HepG2 (cell line): Measurements from ENCODE around the gene SAMM50. TPM values are rescaled to one million over a fixed set of nuclear protein-coding genes. Genes with fewer than 3 reads are reported as not detected.

Source experiments
- ATAC-seq: fragments of 200-7000 bp; cut with Tn5 transposase; 3 replicates; pipeline ENCODE4 v1.9.1; 2020; ENCODE audit warnings: mild to moderate bottlenecking, moderate library complexity
- BruUV-seq: library from RNA; stranded (reverse); fragments of 400-500 nt; replicated peaks from 2 replicates; lab custom pipeline; 2021; lab: Mats Ljungman, UMichigan
- CTCF ChIA-PET: fragments of 300-600 bp; formaldehyde crosslinking; extraction: SDS; loops from one replicate; lab custom pipeline; 2021; ENCODE audit warnings: low total read pairs, inconsistent platforms, low intra/inter-chr PET ratio; lab: Yijun Ruan, JAX
- POLR2A ChIA-PET: fragments of 350-600 bp; sonication (Branson Sonifier 250); formaldehyde crosslinking; loops from one replicate; lab custom pipeline; 2020; ENCODE audit warnings: antibody characterized with exemption, inconsistent platforms; lab: Yijun Ruan, JAX
- DNase-seq: peaks from one replicate; pipeline ENCODE4 v3.0.0-alpha.2; 2015; ENCODE audit warnings: low spot score
- FAIRE-seq: peaks from 3 replicates; lab custom pipeline; 2011; peaks lifted over from hg19 to GRCh38; lab: Jason Lieb, UNC
- H2AFZ ChIP-seq: one replicate; pipeline ENCODE4 v1.6.1; 2011; ENCODE audit warnings: low read length, inconsistent platforms
- H3K27ac ChIP-seq: fragments of 300-600 bp; 3 replicates; pipeline ENCODE4 v1.8.0; 2011; ENCODE audit warnings: mixed run types, mild to moderate bottlenecking, mixed read lengths, low read length, inconsistent platforms; ENCODE audit not compliant: insufficient read depth; ENCODE audit errors: extremely low read length
- H3K27me3 ChIP-seq, 2 experiments: fragments of 200-600 bp in 1 of 2; 2 replicates in 1 of 2; 3 replicates in 1 of 2; pipeline versions ENCODE4 v1.6.0 to v1.8.0; 2011; ENCODE audit warnings: low read length in 2 of 2, mild to moderate bottlenecking in 2 of 2, moderate library complexity in 2 of 2, inconsistent platforms in 1 of 2; ENCODE audit not compliant: insufficient read depth in 2 of 2, control insufficient read depth in 1 of 2
- H3K36me3 ChIP-seq, 2 experiments: fragments of 200-600 bp in 1 of 2; replicated peaks in 1 of 2; 2 replicates in 1 of 2; 3 replicates in 1 of 2; pipeline versions ENCODE4 v1.5.1 to v1.8.0; 2011; ENCODE audit warnings: low read length in 2 of 2, inconsistent platforms in 1 of 2; ENCODE audit not compliant: insufficient read depth in 2 of 2, control insufficient read depth in 1 of 2
- H3K4me1 ChIP-seq: 2 replicates; pipeline ENCODE4 v1.5.1; 2012; ENCODE audit warnings: low read length, inconsistent platforms; ENCODE audit not compliant: insufficient read depth
- H3K4me2 ChIP-seq: 2 replicates; pipeline ENCODE4 v1.6.0; 2011; ENCODE audit warnings: low read depth, low read length, inconsistent platforms
- H3K4me3 ChIP-seq, 3 experiments: fragments of 200-600 bp in 1 of 3; sonication (generic), shearing (Covaris generic) in 1 of 3; replicated peaks in 1 of 3; 2 replicates each; pipeline ENCODE4 v1.5.1; 2011 to 2016; ENCODE audit warnings: low read length in 3 of 3, inconsistent platforms in 2 of 3, low read depth in 2 of 3, mild to moderate bottlenecking in 2 of 3, control low read depth in 1 of 3, mixed read lengths in 1 of 3; ENCODE audit not compliant: insufficient read depth in 1 of 3
- H3K79me2 ChIP-seq: one replicate; pipeline ENCODE4 v1.6.1; 2011; ENCODE audit warnings: low read length, inconsistent platforms; ENCODE audit not compliant: insufficient read depth
- H3K9ac ChIP-seq: 2 replicates; pipeline ENCODE4 v1.6.0; 2011; ENCODE audit warnings: mild to moderate bottlenecking, low read depth, low read length, inconsistent platforms; ENCODE audit not compliant: insufficient read depth
- H3K9me3 ChIP-seq: 2 replicates; pipeline ENCODE4 v1.5.1; 2012; ENCODE audit warnings: mild to moderate bottlenecking, low read length
- H4K20me1 ChIP-seq: 2 replicates; pipeline ENCODE4 v1.6.0; 2011; ENCODE audit warnings: inconsistent platforms, mild to moderate bottlenecking, low read length, moderate library complexity; ENCODE audit not compliant: insufficient read depth
- ARNT2 ChIP-seq: sonication (generic); formaldehyde crosslinking; IDR thresholded peaks from 2 replicates; pipeline ENCODE4 v1.8.0; 2022; ENCODE audit warnings: mild to moderate bottlenecking, low read depth, missing genetic modification reagents, moderate library complexity
- HDAC2 ChIP-seq: sonication (generic); formaldehyde crosslinking; IDR thresholded peaks from 2 replicates; pipeline ENCODE4 v1.4.0; 2020; ENCODE audit warnings: missing genetic modification reagents
- HIVEP1 ChIP-seq: sonication (generic); formaldehyde crosslinking; IDR thresholded peaks from 2 replicates; pipeline ENCODE4 v1.4.0; 2020; ENCODE audit warnings: mild to moderate bottlenecking, missing genetic modification reagents
- KDM2A ChIP-seq: sonication (generic); formaldehyde crosslinking; IDR thresholded peaks from 2 replicates; pipeline ENCODE4 v1.4.0; 2020; ENCODE audit warnings: low read depth, missing genetic modification reagents, borderline replicate concordance
- MEIS1 ChIP-seq: sonication (generic); formaldehyde crosslinking; IDR thresholded peaks from 2 replicates; pipeline ENCODE4 v1.9.0; 2021; ENCODE audit warnings: mild to moderate bottlenecking, missing genetic modification reagents, moderate library complexity, borderline replicate concordance
- MIXL1 ChIP-seq: IDR thresholded peaks from 2 replicates; pipeline ENCODE4 v1.6.1; 2016
- ZNF790 ChIP-seq: sonication (generic); formaldehyde crosslinking; IDR thresholded peaks from 2 replicates; pipeline ENCODE4 v1.8.0; 2022; ENCODE audit warnings: missing genetic modification reagents, mild to moderate bottlenecking, borderline replicate concordance
- ZNF792 ChIP-seq: IDR thresholded peaks from 2 replicates; pipeline ENCODE4 v1.6.1; 2016
- WGBS: methylation state at CpG from one replicate; pipeline ENCODE4 v1.1.6; 2017; ENCODE audit warnings: low lambda C conversion rate; 5-methylcytosine and 5-hydroxymethylcytosine counted together
- in situ Hi-C: cut with HindIII; loops from 2 replicates; pipeline ENCODE4 v1.10.0; 2017; ENCODE audit warnings: low pct_unique_long_range_greater_than_20kb; ENCODE audit not compliant: extremely low pct_ligation_motif_present
- intact Hi-C: fragments of 100-400 bp; cut with micrococcal nuclease; formaldehyde crosslinking; loops from one replicate; pipeline ENCODE4 v1.10.0; 2022; ENCODE audit not compliant: unreplicated experiment
- polyA plus RNA-seq, 8 experiments: library from polyadenylated mRNA; depleted of rRNA in 3 of 8; stranded (reverse) in 7 of 8; unstranded in 1 of 8; fragments of >200 nt; fragmentation: Illumina TruSeq in 4 of 8; extraction: Trizol in 4 of 8; gene quantifications; 2 replicates each; pipeline versions ENCODE4 v1.2.1 to v1.2.3, GENCODE V29; 2011 to 2016; ENCODE audit warnings: low read depth in 4 of 8, missing spikeins in 1 of 8, mixed read lengths in 1 of 8; ENCODE audit not compliant: insufficient read depth in 1 of 8
- total RNA-seq, 5 experiments: library from RNA; depleted of rRNA; stranded (reverse); fragments of >200 nt; fragmentation: Illumina TruSeq; extraction: Trizol; gene quantifications; 2 replicates each; pipeline ENCODE4 v1.2.3, GENCODE V29; 2016; ENCODE audit warnings: low read depth in 1 of 5
- TF ChIP-seq, protein P1 (sequence below): IDR thresholded peaks from 2 replicates; pipeline ENCODE4 v1.6.1; 2016; ENCODE audit warnings: low read depth, missing genetic modification reagents, missing compliant biosample characterization
- TF ChIP-seq, protein P2 (sequence below): conservative IDR thresholded peaks from 2 replicates; pipeline ENCODE4 v1.6.1; 2018; ENCODE audit warnings: missing genetic modification reagents
- TF ChIP-seq, protein P3 (sequence below): IDR thresholded peaks from 2 replicates; pipeline ENCODE4 v1.4.0; 2020; ENCODE audit warnings: mild to moderate bottlenecking, missing genetic modification reagents

SAMM50 gene
- total and polyA plus RNA-seq, 2 of the 13 experiments (the other 11 are each of a cell fraction or from before 2014, with no cell fraction given), result 34.7 to 63.4 TPM

DNA sequence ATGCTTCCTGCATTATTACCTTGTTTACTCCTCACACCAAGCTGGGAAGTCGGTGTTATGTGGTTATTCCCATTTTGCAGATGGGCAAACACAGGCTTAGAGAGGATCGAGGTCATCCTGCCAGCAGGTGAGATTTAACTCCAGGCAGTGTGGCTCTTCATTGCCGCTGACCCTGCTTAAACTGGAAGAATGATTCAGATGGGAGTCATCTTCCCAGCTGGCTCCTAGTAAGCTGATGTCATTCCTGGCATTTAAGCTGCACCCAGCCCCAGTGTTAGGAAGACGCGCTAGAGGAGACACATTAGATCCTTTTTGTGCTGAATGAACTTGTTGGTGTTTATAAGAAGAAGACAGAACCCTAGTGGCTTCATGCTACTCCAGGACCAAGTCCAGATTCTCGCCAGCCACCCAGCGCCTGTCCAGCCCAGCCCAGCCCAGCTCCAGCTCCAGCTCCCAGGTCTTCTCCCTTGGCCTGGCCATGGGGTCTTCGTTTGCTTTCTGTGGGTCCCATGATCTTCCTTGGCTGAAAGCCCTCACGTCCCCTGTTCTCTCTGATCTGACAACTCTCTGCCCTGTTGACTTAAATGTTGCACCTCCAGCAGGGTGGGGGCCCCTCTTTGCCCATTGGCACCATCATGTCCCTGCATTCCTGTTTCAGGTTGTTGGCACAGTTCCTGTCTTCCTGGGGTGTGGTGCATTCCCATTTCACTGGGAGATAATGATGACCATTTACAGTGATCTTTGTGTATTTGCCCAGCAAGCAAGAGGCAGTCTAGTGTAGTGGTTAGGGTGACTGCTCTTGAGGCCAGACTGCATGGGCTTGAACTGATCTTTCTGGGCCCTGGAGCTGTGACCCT is 82.5 kb downstream of the SAMM50 start (continued):
- TF ChIP-seq, protein P1, sequence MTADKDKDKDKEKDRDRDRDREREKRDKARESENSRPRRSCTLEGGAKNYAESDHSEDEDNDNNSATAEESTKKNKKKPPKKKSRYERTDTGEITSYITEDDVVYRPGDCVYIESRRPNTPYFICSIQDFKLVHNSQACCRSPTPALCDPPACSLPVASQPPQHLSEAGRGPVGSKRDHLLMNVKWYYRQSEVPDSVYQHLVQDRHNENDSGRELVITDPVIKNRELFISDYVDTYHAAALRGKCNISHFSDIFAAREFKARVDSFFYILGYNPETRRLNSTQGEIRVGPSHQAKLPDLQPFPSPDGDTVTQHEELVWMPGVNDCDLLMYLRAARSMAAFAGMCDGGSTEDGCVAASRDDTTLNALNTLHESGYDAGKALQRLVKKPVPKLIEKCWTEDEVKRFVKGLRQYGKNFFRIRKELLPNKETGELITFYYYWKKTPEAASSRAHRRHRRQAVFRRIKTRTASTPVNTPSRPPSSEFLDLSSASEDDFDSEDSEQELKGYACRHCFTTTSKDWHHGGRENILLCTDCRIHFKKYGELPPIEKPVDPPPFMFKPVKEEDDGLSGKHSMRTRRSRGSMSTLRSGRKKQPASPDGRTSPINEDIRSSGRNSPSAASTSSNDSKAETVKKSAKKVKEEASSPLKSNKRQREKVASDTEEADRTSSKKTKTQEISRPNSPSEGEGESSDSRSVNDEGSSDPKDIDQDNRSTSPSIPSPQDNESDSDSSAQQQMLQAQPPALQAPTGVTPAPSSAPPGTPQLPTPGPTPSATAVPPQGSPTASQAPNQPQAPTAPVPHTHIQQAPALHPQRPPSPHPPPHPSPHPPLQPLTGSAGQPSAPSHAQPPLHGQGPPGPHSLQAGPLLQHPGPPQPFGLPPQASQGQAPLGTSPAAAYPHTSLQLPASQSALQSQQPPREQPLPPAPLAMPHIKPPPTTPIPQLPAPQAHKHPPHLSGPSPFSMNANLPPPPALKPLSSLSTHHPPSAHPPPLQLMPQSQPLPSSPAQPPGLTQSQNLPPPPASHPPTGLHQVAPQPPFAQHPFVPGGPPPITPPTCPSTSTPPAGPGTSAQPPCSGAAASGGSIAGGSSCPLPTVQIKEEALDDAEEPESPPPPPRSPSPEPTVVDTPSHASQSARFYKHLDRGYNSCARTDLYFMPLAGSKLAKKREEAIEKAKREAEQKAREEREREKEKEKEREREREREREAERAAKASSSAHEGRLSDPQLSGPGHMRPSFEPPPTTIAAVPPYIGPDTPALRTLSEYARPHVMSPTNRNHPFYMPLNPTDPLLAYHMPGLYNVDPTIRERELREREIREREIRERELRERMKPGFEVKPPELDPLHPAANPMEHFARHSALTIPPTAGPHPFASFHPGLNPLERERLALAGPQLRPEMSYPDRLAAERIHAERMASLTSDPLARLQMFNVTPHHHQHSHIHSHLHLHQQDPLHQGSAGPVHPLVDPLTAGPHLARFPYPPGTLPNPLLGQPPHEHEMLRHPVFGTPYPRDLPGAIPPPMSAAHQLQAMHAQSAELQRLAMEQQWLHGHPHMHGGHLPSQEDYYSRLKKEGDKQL (CRISPR knock-in tag), result no peak
- no peak for TF ChIP-seq HIVEP1 (CRISPR knock-in tag)
- no peak for TF ChIP-seq KDM2A (CRISPR knock-in tag)
- TF ChIP-seq, all 625 proteins: peak for 1

DNA sequence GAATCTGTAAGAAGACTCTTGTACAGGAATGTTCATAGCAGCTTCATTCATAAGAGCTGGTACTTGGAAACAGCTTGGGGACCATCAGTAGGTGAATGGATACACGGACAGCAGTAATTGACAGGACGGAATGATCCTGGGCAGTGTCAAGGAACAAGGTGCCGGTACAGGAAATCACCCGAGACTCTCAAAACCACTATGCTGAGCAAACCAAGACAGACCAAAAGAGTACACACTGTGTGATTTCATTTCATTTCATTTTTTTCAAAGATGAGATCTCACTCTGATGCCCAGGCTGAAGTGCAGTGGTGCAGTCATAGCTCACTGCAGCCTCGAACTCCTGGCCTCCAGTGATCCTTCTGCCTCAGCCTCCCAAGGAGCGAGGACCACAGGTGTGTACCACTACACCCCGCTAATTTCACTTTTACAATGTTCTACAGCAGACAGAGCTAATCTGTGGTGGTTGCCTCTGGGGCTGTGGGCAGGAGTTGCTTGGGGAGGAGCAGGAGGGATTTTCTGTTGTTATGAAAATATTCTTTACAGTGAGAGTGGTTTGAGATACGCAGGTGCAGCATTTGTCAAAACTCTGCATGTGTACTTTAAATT is 84.4 kb downstream of the SAMM50 start:
- CTCF ChIA-PET, result no interaction called here
- Histone ChIP-seq H2AFZ (no peak overlapping the region), H3K27ac (no peak overlapping the region), H3K79me2 (no peaks in the 10 kb centered on the region), H3K4me1 (0 out of 2 replicates have a peak, but pooled peaks cover 6% of the 10 kb centered on the region), H3K27me3 (no peaks in the 10 kb centered on the region), H3K9me3 (no peaks in the 10 kb centered on the region), H3K9ac (no peak overlapping the region), H3K4me3 (no peak overlapping the region), H3K4me2 (no peak overlapping the region), H3K36me3 (no peaks in the 10 kb centered on the region), H4K20me1 (no peaks in the 10 kb centered on the region)
- in situ Hi-C loops (no loop called here), intact Hi-C loops (no loop called here)
- FAIRE-seq (no peak), DNase-seq (no peak), ATAC-seq (no peak)
- 49% methylated on average over 8 of the region's 8 CpGs for WGBS
- BruUV-seq, result no TSS peak
- POLR2A ChIA-PET, result no interaction called here
- TF ChIP-seq, protein P2, sequence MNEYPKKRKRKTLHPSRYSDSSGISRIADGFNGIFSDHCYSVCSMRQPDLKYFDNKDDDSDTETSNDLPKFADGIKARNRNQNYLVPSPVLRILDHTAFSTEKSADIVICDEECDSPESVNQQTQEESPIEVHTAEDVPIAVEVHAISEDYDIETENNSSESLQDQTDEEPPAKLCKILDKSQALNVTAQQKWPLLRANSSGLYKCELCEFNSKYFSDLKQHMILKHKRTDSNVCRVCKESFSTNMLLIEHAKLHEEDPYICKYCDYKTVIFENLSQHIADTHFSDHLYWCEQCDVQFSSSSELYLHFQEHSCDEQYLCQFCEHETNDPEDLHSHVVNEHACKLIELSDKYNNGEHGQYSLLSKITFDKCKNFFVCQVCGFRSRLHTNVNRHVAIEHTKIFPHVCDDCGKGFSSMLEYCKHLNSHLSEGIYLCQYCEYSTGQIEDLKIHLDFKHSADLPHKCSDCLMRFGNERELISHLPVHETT (CRISPR knock-in tag), result no peak
- TF ChIP-seq MIXL1, result no peak
- TF ChIP-seq ARNT2, result no peak
- no peak for TF ChIP-seq MEIS1 (CRISPR knock-in tag)
- no peak for TF ChIP-seq ZNF792 (CRISPR knock-in tag)
- no peak for TF ChIP-seq ZNF790 (CRISPR knock-in tag)
- TF ChIP-seq, protein P3, sequence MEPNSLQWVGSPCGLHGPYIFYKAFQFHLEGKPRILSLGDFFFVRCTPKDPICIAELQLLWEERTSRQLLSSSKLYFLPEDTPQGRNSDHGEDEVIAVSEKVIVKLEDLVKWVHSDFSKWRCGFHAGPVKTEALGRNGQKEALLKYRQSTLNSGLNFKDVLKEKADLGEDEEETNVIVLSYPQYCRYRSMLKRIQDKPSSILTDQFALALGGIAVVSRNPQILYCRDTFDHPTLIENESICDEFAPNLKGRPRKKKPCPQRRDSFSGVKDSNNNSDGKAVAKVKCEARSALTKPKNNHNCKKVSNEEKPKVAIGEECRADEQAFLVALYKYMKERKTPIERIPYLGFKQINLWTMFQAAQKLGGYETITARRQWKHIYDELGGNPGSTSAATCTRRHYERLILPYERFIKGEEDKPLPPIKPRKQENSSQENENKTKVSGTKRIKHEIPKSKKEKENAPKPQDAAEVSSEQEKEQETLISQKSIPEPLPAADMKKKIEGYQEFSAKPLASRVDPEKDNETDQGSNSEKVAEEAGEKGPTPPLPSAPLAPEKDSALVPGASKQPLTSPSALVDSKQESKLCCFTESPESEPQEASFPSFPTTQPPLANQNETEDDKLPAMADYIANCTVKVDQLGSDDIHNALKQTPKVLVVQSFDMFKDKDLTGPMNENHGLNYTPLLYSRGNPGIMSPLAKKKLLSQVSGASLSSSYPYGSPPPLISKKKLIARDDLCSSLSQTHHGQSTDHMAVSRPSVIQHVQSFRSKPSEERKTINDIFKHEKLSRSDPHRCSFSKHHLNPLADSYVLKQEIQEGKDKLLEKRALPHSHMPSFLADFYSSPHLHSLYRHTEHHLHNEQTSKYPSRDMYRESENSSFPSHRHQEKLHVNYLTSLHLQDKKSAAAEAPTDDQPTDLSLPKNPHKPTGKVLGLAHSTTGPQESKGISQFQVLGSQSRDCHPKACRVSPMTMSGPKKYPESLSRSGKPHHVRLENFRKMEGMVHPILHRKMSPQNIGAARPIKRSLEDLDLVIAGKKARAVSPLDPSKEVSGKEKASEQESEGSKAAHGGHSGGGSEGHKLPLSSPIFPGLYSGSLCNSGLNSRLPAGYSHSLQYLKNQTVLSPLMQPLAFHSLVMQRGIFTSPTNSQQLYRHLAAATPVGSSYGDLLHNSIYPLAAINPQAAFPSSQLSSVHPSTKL, result no peak
- no peak for TF ChIP-seq HDAC2 (CRISPR knock-in tag)
